ENCODE measurements around the gene ATP5PO. TPM values are rescaled to one million over a fixed set of nuclear protein-coding genes. Genes with fewer than 3 reads are reported as not detected.
A peak's percentile ranks its signal among the peaks of the same experiment; 100 is the strongest.

ATP5PO gene
- total and polyA plus RNA-seq, 2 of the 13 experiments (the other 11 are each of a cell fraction or from before 2014, with no cell fraction given) = 256 to 297 TPM

DNA sequence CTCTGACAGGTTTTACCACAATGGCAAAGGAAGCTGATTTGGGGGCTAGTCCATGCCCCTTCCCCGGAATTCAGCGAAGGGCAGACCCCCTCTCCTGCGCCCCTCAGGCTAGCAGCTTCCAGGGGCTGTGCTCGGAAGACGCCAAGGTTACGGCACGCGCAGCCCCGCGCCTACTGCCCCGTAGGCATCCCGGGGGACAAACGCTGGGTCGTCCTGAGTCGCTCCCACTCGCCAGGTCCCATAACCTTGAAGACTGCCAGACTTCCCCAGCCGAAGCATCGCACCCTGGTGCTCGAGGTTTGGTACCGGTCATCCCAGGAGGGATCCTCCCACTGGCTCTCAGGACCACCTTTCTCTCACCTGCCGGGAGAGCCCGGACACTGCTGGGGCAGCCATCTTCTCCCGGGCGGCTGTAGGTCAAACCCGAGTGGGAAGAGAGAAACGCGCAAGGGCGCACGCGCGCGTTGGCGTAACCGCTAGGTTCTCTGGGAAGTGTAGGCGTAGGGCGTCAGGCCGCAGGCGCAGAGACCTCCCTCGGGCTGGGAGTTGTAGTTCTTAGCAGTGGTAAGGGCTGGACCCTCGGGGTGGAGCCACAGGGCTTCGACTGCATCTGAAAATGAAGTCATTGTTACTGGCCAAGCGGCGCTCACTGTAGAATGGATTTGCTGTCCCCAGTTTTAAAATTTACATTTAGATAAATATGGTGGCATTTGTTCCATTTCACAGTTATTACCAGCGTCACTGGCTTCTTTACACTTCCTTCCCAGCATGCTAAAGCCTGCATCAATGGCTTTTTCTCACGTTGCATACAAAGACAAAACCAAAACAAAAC, at the start of gene ATP5PO (continued):
- TF ChIP-seq, protein P1, sequence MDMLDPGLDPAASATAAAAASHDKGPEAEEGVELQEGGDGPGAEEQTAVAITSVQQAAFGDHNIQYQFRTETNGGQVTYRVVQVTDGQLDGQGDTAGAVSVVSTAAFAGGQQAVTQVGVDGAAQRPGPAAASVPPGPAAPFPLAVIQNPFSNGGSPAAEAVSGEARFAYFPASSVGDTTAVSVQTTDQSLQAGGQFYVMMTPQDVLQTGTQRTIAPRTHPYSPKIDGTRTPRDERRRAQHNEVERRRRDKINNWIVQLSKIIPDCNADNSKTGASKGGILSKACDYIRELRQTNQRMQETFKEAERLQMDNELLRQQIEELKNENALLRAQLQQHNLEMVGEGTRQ (IDR thresholded peaks at IDR 0.05; ENCODE audit: low read depth, low read length) = no peak
- TF ChIP-seq, protein P1 (CRISPR knock-in tag; IDR thresholded peaks at IDR 0.05; ENCODE audit: borderline replicate concordance) = no peak
- TF ChIP-seq ZNF274 (CRISPR knock-in tag; IDR thresholded peaks at IDR 0.05) (peak; percentile 77; the same call in 1 of the 2 replicates), ZNF10 (CRISPR knock-in tag; IDR thresholded peaks at IDR 0.05; ENCODE audit: borderline replicate concordance, low read depth) (no peak), RCOR2 (CRISPR knock-in tag; IDR thresholded peaks at IDR 0.05) (no peak), KDM6A (CRISPR knock-in tag; IDR thresholded peaks at IDR 0.05; ENCODE audit: low read depth) (no peak), ZC3H13 (CRISPR knock-in tag; IDR thresholded peaks at IDR 0.05) (no peak), ZNF335 (CRISPR knock-in tag; IDR thresholded peaks at IDR 0.05) (peak; percentile 63; the same call in 1 of the 2 replicates), U2AF1 (optimal IDR thresholded peaks at IDR 0.05; ENCODE audit: low read depth, low read length) (no peak), SRSF9 (IDR thresholded peaks at IDR 0.05; ENCODE audit: borderline replicate concordance, insufficient read depth, low read depth, low read length, poor library complexity, severe bottlenecking) (no peak), RXRB (CRISPR knock-in tag; IDR thresholded peaks at IDR 0.05; ENCODE audit: borderline replicate concordance) (0 out of 2 replicates have a peak, but pooled peaks have one; percentile 23), ZSCAN29 (CRISPR knock-in tag; conservative IDR thresholded peaks at IDR 0.05) (no peak), RORA (CRISPR knock-in tag; IDR thresholded peaks at IDR 0.05) (no peak), ZNF317 (CRISPR knock-in tag; IDR thresholded peaks at IDR 0.05) (no peak), HMG20B (CRISPR knock-in tag; conservative IDR thresholded peaks at IDR 0.05) (no peak), PPARG (CRISPR knock-in tag; conservative IDR thresholded peaks at IDR 0.05) (no peak)
- TF ChIP-seq, protein P2, sequence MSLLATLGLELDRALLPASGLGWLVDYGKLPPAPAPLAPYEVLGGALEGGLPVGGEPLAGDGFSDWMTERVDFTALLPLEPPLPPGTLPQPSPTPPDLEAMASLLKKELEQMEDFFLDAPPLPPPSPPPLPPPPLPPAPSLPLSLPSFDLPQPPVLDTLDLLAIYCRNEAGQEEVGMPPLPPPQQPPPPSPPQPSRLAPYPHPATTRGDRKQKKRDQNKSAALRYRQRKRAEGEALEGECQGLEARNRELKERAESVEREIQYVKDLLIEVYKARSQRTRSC (CRISPR knock-in tag; IDR thresholded peaks at IDR 0.05; ENCODE audit: low read depth) = no peak
- TF ChIP-seq, protein P3, sequence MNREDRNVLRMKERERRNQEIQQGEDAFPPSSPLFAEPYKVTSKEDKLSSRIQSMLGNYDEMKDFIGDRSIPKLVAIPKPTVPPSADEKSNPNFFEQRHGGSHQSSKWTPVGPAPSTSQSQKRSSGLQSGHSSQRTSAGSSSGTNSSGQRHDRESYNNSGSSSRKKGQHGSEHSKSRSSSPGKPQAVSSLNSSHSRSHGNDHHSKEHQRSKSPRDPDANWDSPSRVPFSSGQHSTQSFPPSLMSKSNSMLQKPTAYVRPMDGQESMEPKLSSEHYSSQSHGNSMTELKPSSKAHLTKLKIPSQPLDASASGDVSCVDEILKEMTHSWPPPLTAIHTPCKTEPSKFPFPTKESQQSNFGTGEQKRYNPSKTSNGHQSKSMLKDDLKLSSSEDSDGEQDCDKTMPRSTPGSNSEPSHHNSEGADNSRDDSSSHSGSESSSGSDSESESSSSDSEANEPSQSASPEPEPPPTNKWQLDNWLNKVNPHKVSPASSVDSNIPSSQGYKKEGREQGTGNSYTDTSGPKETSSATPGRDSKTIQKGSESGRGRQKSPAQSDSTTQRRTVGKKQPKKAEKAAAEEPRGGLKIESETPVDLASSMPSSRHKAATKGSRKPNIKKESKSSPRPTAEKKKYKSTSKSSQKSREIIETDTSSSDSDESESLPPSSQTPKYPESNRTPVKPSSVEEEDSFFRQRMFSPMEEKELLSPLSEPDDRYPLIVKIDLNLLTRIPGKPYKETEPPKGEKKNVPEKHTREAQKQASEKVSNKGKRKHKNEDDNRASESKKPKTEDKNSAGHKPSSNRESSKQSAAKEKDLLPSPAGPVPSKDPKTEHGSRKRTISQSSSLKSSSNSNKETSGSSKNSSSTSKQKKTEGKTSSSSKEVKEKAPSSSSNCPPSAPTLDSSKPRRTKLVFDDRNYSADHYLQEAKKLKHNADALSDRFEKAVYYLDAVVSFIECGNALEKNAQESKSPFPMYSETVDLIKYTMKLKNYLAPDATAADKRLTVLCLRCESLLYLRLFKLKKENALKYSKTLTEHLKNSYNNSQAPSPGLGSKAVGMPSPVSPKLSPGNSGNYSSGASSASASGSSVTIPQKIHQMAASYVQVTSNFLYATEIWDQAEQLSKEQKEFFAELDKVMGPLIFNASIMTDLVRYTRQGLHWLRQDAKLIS (CRISPR knock-in tag; IDR thresholded peaks at IDR 0.05) = no peak
- TF ChIP-seq, protein P4, sequence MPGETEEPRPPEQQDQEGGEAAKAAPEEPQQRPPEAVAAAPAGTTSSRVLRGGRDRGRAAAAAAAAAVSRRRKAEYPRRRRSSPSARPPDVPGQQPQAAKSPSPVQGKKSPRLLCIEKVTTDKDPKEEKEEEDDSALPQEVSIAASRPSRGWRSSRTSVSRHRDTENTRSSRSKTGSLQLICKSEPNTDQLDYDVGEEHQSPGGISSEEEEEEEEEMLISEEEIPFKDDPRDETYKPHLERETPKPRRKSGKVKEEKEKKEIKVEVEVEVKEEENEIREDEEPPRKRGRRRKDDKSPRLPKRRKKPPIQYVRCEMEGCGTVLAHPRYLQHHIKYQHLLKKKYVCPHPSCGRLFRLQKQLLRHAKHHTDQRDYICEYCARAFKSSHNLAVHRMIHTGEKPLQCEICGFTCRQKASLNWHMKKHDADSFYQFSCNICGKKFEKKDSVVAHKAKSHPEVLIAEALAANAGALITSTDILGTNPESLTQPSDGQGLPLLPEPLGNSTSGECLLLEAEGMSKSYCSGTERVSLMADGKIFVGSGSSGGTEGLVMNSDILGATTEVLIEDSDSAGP (CRISPR knock-in tag; IDR thresholded peaks at IDR 0.05; ENCODE audit: borderline replicate concordance) = peak; percentile 81; the same call in 1 of the 2 replicates
- TF ChIP-seq, protein P5, sequence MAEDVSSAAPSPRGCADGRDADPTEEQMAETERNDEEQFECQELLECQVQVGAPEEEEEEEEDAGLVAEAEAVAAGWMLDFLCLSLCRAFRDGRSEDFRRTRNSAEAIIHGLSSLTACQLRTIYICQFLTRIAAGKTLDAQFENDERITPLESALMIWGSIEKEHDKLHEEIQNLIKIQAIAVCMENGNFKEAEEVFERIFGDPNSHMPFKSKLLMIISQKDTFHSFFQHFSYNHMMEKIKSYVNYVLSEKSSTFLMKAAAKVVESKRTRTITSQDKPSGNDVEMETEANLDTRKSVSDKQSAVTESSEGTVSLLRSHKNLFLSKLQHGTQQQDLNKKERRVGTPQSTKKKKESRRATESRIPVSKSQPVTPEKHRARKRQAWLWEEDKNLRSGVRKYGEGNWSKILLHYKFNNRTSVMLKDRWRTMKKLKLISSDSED (CRISPR knock-in tag; IDR thresholded peaks at IDR 0.05) = no peak
